H1 (cell line): ENCODE measurements around the gene SMARCA4. TPM values are rescaled to one million over a fixed set of nuclear protein-coding genes. Genes with fewer than 3 reads are reported as not detected.

ENCODE experiments used
- EP300 ChIP-seq, 2 experiments: IDR thresholded peaks; 1 replicate in 1 of 2; 2 replicates in 1 of 2; pipeline ENCODE4 v1.6.1; 2011 to 2012; ENCODE audit warnings: low read depth in 2 of 2, low read length in 2 of 2, mild to moderate bottlenecking in 2 of 2, borderline replicate concordance in 1 of 2, inconsistent platforms in 1 of 2, moderate library complexity in 1 of 2
- POLR2A ChIP-seq, 2 experiments: IDR thresholded peaks; 1 replicate in 1 of 2; 2 replicates in 1 of 2; pipeline ENCODE4 v1.6.1; 2011; ENCODE audit warnings: low read depth in 2 of 2, low read length in 2 of 2, mild to moderate bottlenecking in 2 of 2; ENCODE audit errors: control extremely low read depth in 1 of 2
- RAD21 ChIP-seq, 2 experiments: IDR thresholded peaks in 1 of 2; conservative IDR thresholded peaks in 1 of 2; 2 replicates each; pipeline ENCODE4 v1.6.1; 2011; ENCODE audit warnings: low read depth in 2 of 2, low read length in 2 of 2, improper control_type of control experiment in 1 of 2, inconsistent platforms in 1 of 2, mild to moderate bottlenecking in 1 of 2, moderate library complexity in 1 of 2
- RBBP5 ChIP-seq: IDR thresholded peaks from 2 replicates; pipeline ENCODE4 v1.7.1; 2012; ENCODE audit warnings: low read depth, mild to moderate bottlenecking, inconsistent platforms, low read length, moderate library complexity, borderline replicate concordance
- SUZ12 ChIP-seq: fragments of 200-600 bp; sonication (generic); IDR thresholded peaks from 2 replicates; pipeline ENCODE4 v1.6.1; 2012; ENCODE audit warnings: mild to moderate bottlenecking, inconsistent platforms, low read length, moderate library complexity, mixed read lengths
- polyA plus RNA-seq, 7 experiments: library from polyadenylated mRNA; depleted of rRNA in 3 of 7; stranded (reverse) in 5 of 7; unstranded in 2 of 7; fragments of >200 nt in 5 of 7; fragments of 200-250 nt in 2 of 7; gene quantifications; 1 replicate in 5 of 7; 2 replicates in 1 of 7; 4 replicates in 1 of 7; pipeline versions ENCODE4 v1.2.1 to v1.2.3, GENCODE V29; 2011 to 2013; ENCODE audit warnings: missing spikeins in 2 of 7, mixed read lengths in 2 of 7
- total RNA-seq: library from RNA; stranded (reverse); fragmentation: NEBNext Ultra II Directional; extraction: Animal tissue kit (Norgen Biotek cat#: 25700); gene quantifications from 2 replicates; pipeline ENCODE4 v1.2.1, GENCODE V29; 2021

SMARCA4 gene
- total and polyA plus RNA-seq, 2 of the 8 experiments (the other 6 are each of a cell fraction or from before 2014, with no cell fraction given): 86.4 to 263 TPM

DNA sequence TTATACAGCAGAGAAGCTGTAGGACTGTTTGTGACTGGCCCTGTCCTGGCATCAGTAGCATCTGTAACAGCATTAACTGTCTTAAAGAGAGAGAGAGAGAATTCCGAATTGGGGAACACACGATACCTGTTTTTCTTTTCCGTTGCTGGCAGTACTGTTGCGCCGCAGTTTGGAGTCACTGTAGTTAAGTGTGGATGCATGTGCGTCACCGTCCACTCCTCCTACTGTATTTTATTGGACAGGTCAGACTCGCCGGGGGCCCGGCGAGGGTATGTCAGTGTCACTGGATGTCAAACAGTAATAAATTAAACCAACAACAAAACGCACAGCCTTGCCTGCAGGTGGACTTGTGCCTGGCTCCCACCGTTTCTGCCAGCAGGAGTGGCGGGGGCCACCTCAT, 101.1 kb downstream of the SMARCA4 start (continued):
- TF ChIP-seq RBBP5 (no peak), POLR2A (IDR thresholded peaks at IDR 0.05; ENCODE audit: control extremely low read depth in 1 of 2, low read depth in 2 of 2, low read length in 2 of 2) (no peak), EP300 (IDR thresholded peaks at IDR 0.05; ENCODE audit: borderline replicate concordance in 1 of 2, low read depth in 2 of 2, low read length in 2 of 2) (no peak), RAD21 (IDR thresholded peaks at IDR 0.05 in 1 of 2, conservative IDR thresholded peaks at IDR 0.05 in 1 of 2; ENCODE audit: low read depth in 2 of 2, low read length in 2 of 2) (no peak), SUZ12 (no peak)
- TF ChIP-seq, all 59 proteins: peak for 0
